H4 (cell line): ENCODE measurements around the gene CHRM4. TPM values are rescaled to one million over a fixed set of nuclear protein-coding genes. Genes with fewer than 3 reads are reported as not detected.
A peak's percentile ranks its signal among the peaks of the same experiment; 100 is the strongest.

Source experiments
- DNase-seq: peaks from one replicate; pipeline ENCODE4 v3.0.0-alpha.2; 2015; ENCODE audit warnings: low spot score
- total RNA-seq: library from RNA; depleted of rRNA; stranded (reverse); fragments of >200 nt; shearing (Covaris generic); gene quantifications from 2 replicates; pipeline ENCODE4 v1.2.3, GENCODE V29; 2014; rRNA removed

Gene CHRM4
- total RNA-seq: 0.33 and 0.48 TPM in 2 replicates

DNA sequence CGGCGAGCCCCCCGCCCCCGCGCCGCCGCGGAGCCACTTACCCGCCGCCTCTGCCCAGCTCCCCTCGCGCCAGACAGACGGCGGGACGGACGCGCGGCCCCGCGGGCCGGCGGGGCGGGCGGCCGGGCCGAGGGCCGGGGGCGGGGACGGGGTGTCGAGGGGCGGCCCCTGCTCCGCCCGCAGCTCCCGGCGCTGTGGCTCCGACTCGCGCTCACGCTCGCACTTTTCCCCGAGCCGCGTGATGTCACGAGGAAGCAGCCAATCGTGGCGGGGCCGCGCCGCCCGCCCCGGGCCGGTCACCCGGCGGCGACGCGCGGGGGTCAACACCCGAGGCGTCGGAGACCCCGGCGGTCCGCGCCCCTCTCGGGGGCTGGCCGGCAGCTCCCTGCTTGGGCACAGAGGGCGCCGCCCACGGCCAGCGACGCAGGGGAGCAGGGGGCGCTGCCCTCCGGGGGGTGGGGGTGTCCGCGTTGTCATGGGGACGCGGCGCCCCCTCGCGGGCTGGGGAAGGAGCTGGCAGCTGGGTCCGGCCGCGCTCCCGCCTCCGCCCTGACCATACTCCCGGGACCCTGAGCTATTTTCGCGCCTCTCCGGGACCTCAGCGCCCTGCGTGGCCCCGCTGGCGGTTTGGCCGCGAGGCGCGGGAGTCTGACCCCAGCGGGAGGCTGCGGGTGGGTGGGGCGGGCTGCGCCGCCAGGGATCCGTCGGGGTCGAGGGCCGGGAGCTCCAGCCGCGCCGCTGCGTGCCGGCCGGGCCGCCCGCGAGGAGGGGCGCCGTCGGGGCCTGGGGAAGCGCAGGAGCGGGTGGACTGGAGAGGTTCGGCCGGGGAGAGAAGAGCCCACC, at the start of gene CHRM4:
Gene CHRM4 (minus strand): TSS at position 199 of the 843 bp plus-strand sequence. CDS start 5,219 bp downstream, outside the sequence.
- peak; percentile 67 for DNase-seq

GRCh38 chr11:46438211-46438610, 46.6 kb upstream of the CHRM4 start:
- DNase-seq: no peak

DNA sequence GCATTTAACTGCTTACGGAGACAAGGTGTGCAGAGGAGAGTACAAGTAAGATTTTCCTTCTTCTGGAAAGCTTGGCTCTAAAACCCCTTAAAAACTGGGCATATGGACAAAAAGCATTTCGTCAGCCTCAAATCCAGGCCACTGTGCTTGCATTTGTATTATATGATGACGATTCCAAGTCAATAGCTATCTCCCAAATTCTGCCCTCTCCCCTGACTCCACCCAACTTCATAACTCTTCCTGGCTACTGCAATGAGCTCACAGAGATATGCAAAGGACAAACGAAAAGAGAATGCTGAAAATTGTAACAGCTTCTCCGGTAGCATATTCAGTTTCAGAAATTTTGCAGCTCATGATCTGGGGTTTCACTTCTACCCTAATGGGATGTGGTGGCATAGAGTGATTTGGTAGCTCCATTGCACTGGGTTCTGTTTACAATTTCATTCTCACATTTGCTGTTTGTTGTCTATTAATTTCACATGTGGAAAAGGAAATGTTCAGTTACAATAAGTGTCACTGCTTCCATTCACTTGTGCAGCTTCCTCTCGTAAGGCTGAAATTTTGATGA, 45.6 kb upstream of the CHRM4 start:
- no peak for DNase-seq

- no peak for DNase-seq
Measured at GRCh38 chr11:46436113-46436512, 44.5 kb upstream of the CHRM4 start.

- no peak for DNase-seq
Measured at GRCh38 chr11:46435679-46436078, 44.1 kb upstream of the CHRM4 start.

GRCh38 chr11:46431211-46431610, 39.6 kb upstream of the CHRM4 start:
- no peak for DNase-seq

DNA sequence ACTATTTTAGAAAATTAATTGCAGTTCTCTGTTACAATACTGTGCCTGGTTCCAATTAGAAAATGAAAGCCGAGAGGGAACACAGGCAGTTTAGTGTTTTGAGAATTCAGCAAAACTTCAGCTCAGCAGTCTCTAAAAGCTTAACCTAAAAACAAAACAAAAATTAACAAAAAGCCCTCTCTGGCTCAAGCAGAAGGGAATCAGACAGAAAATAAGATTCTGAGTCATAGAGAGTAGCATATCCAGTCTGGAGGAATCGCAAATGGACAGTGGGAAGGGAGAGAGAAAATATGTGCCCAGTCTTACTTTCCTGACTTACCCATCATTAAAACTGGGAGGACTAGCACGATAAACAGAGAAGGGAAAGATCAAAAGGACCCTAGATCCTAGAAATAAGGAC, 38.1 kb upstream of the CHRM4 start:
- no peak for DNase-seq

DNA sequence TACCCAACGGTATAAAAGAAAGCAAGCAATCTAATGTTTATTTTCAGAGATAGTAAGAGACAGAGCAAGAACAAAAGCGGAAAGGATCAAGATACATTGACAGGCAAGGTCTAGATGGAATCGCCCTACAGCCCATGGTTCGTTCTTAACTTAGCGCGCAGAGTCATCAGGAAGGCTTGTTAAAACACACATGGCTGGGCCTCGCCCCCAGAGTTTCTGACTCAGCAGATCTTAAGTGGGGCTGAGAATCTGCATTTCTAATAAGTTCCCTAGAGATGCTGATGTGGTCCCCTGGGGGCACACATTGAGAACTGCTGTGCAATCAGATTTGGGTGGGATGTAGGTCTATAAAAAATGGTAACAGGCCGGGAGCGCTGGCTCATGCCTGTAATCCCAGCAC, 35.8 kb upstream of the CHRM4 start:
- no peak for DNase-seq

DNA sequence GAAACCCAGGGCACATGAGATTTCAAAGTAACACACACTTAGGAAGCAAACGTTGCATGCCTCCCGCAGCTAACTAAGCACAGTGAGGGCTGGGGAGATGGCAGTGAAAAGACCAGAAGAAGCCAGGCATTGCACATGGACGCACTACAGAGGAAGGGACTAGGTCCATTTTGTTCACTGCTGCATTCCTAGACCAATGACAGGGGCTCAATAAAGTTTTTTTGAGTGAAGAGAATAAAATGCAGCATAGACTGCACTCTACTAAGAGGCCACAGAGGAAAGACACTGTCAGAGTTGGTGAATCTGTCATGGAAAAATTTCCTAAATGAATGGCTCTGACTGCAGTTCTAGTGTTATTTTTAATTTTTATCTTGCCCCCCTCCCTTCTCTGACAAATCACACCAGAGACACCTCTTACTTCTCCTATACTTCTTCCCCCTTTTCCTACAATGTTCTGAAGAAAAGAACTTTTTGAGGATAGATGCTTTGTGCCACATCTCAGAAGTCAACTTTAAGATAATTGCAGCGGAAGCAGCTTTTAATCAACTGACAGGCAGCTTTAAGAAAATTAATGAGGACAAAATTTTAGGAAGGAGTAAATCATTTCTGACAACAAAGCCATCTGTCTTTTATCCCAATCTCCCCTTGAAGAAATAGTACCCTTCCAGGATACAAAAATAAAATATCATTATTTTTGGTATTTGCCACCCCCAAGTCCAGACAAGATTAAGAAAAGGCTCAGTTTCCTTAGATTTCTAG, 34.8 kb upstream of the CHRM4 start:
- DNase-seq: no peak

DNA sequence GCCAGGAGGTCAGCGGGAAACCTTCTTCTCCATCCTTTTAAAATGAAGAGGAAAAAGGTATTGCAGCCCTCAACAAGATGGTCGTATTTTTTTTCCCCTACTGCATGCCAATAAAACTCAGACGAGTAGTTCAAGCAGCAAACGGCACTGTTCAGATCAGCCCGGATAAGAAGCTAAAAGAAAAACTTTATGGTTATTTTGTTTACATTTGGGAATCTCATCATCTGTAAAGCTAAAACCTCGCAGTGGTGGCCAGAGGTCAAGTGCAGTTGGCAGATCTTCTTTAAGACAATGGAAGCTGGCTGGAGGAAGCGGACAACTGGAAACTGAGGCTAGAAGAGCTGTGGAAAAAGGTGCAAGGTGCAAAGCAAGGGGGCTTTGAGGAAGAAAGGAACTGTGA, 31.0 kb upstream of the CHRM4 start:
- no peak for DNase-seq

DNA sequence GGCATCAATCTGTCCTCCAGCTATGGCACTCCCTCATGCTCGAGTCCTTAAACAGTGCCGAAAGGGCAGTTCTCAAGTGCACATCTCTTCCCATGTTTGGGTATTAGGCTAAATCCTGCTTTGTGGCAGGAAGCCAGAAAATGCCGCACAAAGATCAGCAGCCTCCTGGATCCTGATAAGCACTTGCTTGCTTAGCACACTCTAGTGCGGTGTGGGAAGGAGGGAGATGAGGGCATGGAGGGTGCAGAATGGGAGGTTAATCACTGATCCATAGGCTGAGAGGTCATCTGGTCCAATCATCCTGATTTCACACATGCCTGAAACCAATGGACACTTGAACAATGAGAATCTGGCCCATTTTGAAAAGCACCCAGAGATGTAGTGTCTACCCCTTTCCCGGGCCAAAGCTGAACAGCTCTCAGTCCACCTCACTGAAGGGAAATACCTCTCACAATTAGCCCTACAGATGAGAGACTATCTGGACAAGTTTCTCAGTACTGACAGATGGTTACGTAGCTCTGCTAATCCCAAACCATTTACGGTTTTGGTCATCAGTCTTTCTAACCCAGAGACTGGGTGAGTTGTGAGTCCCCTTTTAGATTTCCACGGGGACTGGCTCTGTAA, 29.8 kb upstream of the CHRM4 start:
- no peak for DNase-seq

DNA sequence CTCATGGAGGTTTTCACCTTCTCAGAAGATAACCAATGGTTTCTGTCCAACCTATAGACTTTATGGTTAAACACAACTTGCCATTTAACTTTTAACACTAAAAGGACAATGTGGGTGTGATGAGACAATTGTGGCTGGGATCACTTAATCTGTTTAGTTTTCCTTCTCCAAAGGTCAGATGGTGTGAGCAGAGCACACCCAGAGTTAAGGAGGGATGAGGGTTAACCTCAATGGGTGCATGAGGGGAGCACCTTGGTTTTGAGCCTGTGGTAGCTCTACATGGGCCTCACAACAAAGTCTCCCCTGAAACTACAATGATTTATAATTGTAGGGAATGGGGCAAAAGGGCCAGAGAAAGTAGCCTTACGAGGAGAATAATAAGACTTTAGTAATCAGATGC, 28.9 kb upstream of the CHRM4 start:
- DNase-seq: no peak

DNA sequence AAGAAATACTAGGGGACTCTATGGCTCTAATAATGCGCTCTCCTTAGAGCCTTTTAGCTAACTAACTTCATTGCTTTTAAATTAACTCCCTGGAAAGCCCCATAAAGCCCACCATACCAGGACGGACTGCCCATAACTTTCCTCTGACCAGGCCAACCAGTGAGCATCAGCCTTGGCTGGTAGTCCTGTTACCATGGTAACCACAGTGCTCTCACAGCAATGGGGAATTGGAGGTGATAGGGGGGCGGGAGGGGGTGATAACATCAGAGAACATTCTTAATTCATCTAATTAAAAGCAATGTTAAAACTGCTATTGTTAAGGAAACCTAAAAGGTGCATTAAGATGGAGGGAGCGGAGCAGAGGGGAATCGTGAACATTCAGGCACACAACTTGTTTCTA, 27.2 kb upstream of the CHRM4 start:
- DNase-seq: no peak

- no peak for DNase-seq
Measured at GRCh38 chr11:46417711-46418110, 26.1 kb upstream of the CHRM4 start.

- no peak for DNase-seq
Measured at GRCh38 chr11:46414879-46415278, 23.3 kb upstream of the CHRM4 start.

DNA sequence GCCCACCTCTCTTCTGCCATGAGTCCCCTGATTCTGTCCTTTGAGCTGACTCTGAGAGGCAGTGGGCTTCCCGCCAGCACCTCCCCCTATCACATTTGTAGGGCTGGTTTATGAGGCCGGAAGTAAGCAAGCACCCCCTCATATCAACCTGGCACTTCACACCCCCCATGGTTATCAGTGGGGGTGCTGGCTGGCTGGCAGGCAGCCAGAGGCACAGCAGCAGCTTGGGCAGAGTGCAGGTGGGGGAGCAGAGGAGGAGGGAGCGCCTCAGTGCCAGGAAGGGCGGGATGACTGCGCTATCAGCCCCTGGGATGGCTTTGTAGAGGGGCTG, 22.9 kb upstream of the CHRM4 start:
- no peak for DNase-seq

GRCh38 chr11:46413760-46414465, 22.3 kb upstream of the CHRM4 start:
- no peak for DNase-seq

GRCh38 chr11:46410021-46410420, 18.4 kb upstream of the CHRM4 start:
- no peak for DNase-seq

GRCh38 chr11:46408407-46408986, 16.9 kb upstream of the CHRM4 start:
- DNase-seq: no peak

DNA sequence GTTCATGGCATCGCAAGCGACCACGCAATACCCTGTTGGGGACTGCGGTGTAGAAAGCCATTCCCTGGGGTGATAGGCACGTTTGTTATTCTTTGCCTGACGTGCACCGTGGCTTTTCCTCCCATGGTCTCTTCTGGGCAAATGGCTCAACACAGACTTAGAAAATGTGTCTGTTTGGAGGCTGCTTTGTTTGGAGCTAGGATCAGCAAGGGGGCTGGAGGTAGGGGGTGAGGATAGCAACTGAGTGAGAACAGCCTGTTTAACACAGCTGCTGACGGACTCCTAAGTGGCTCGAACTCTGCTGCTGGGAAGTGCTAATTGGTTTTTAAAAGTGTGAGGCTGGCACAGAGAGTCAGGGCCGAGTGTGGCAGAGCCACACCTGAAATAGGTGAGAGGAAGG, 16.1 kb upstream of the CHRM4 start:
- no peak for DNase-seq

GRCh38 chr11:46404476-46405017, 13.0 kb upstream of the CHRM4 start:
- DNase-seq: no peak
